ENCODE data around the gene DEFB129.

DEFB129 gene

GRCh38 chr20:257419-257818 is 30.4 kb downstream of the DEFB129 start, which contains the start of gene DEFB132:
TSS of gene DEFB132 (plus strand) at chr20:257724. CDS start at chr20:257779, 55 bp downstream.
- FAIRE-seq, result no peak

GRCh38 chr20:258269-258858 is 31.3 kb downstream of the DEFB129 start:
- FAIRE-seq, result no peak

- no peak for FAIRE-seq
Measured at GRCh38 chr20:258963-259362, 31.9 kb downstream of the DEFB129 start.

GRCh38 chr20:259981-260380 is 32.9 kb downstream of the DEFB129 start:
- FAIRE-seq, result no peak

GRCh38 chr20:263701-264100 is 36.6 kb downstream of the DEFB129 start:
- FAIRE-seq, result no peak

GRCh38 chr20:266596-267562 is 39.8 kb downstream of the DEFB129 start:
- no peak for FAIRE-seq

GRCh38 chr20:270517-270916 is 43.5 kb downstream of the DEFB129 start:
- FAIRE-seq, result no peak

- no peak for FAIRE-seq
Measured at GRCh38 chr20:271069-271468, 44.0 kb downstream of the DEFB129 start.

GRCh38 chr20:271528-271927 is 44.5 kb downstream of the DEFB129 start:
- FAIRE-seq, result no peak

GRCh38 chr20:272718-273117 is 45.7 kb downstream of the DEFB129 start:
- FAIRE-seq, result no peak

GRCh38 chr20:273884-274283 is 46.8 kb downstream of the DEFB129 start:
- no peak for FAIRE-seq

GRCh38 chr20:275791-276190 is 48.7 kb downstream of the DEFB129 start:
- FAIRE-seq, result no peak

- no peak for FAIRE-seq
Measured at GRCh38 chr20:276620-277495, 49.8 kb downstream of the DEFB129 start.

GRCh38 chr20:277496-277781 is 50.4 kb downstream of the DEFB129 start:
- no peak for FAIRE-seq

GRCh38 chr20:278181-278580 is 51.1 kb downstream of the DEFB129 start:
- FAIRE-seq, result no peak

- FAIRE-seq, result no peak
Measured at GRCh38 chr20:278607-279571, 51.8 kb downstream of the DEFB129 start.

All from colon (tissue), 2 donors.